DMS153 treated with DMSO at 0.1 percent for 48 hours (cell line): Measurements from ENCODE around the gene S1PR5.
"Not testable (repeated sequence)": the region's sequence is repeated elsewhere in the genome, so short reads cannot be mapped to it uniquely, and the experiment has no call there.

Experiments used
- DNase-seq: peaks from one replicate; lab custom pipeline; 2025; ENCODE audit not compliant: unreplicated experiment; lab: John Stamatoyannopoulos, UW

S1PR5 gene

GRCh38 chr19:10517361-10517759 is at the start of gene S1PR5:
S1PR5 (minus strand) TSS chr19:10517447; CDS start chr19:10515011, 2,436 bp downstream.
- DNase-seq: no peak

- no peak for DNase-seq
These were observed 49.6 kb upstream of the S1PR5 start for GRCh38 chr19:10566658-10567410.

GRCh38 chr19:10566408-10566657 is 49.1 kb upstream of the S1PR5 start:
- no peak for DNase-seq

- DNase-seq: peak; percentile 98
These were observed 48.5 kb upstream of the S1PR5 start, which contains the start of gene KRI1 for GRCh38 chr19:10565567-10566407. KRI1 (minus strand) TSS chr19:10566010; CDS start chr19:10565999, 11 bp downstream.

- DNase-seq: no peak
These were observed 47.9 kb upstream of the S1PR5 start for GRCh38 chr19:10565028-10565566.

GRCh38 chr19:10562609-10563008 is 45.4 kb upstream of the S1PR5 start:
- no peak for DNase-seq

- no peak for DNase-seq
These were observed 42.9 kb upstream of the S1PR5 start for GRCh38 chr19:10560154-10560553.

GRCh38 chr19:10557603-10558197 is 40.5 kb upstream of the S1PR5 start:
- DNase-seq: no peak

- no peak for DNase-seq
These were observed 38.3 kb upstream of the S1PR5 start for GRCh38 chr19:10555610-10555973.

- DNase-seq: no peak
These were observed 37.7 kb upstream of the S1PR5 start for GRCh38 chr19:10554760-10555609.

- no peak for DNase-seq
These were observed 36.7 kb upstream of the S1PR5 start for GRCh38 chr19:10553943-10554381.

- DNase-seq: no peak
These were observed 35.9 kb upstream of the S1PR5 start for GRCh38 chr19:10553087-10553667.

- no peak for DNase-seq
These were observed 35.3 kb upstream of the S1PR5 start for GRCh38 chr19:10552510-10553053.

- peak; percentile 2 for DNase-seq
These were observed 34.6 kb upstream of the S1PR5 start for GRCh38 chr19:10551698-10552301.

GRCh38 chr19:10551006-10551405 is 33.8 kb upstream of the S1PR5 start:
- not testable (repeated sequence) for DNase-seq

GRCh38 chr19:10550336-10550735 is 33.1 kb upstream of the S1PR5 start:
- no peak for DNase-seq

GRCh38 chr19:10549733-10550132 is 32.5 kb upstream of the S1PR5 start:
- DNase-seq: no peak

- no peak for DNase-seq
These were observed 31.6 kb upstream of the S1PR5 start for GRCh38 chr19:10548746-10549276.

- DNase-seq: no peak
These were observed 29.6 kb upstream of the S1PR5 start for GRCh38 chr19:10546817-10547216.
